ENCODE data around the gene NETO1.

The NETO1 gene

DNA sequence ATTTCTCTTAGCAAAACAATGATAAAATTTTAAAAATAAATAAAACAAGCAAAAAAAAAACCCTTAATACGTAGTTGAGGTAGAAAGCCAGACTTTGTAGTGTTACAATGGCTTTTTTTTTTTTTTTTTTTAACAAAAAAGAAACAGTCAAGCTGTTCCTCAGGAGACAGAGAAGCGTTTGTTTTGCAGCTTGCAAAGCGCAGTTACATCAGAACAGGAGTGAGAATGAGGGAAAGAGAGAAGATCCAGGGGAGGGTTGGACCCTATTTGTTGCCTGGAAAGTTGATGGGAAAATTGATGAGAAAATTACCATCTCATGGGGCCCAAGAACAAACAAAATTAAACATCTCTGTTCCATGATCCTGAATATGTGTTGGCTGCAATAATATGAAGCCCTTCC, 146.5 kb downstream of the NETO1 start:
- DNase-seq = no peak

DNA sequence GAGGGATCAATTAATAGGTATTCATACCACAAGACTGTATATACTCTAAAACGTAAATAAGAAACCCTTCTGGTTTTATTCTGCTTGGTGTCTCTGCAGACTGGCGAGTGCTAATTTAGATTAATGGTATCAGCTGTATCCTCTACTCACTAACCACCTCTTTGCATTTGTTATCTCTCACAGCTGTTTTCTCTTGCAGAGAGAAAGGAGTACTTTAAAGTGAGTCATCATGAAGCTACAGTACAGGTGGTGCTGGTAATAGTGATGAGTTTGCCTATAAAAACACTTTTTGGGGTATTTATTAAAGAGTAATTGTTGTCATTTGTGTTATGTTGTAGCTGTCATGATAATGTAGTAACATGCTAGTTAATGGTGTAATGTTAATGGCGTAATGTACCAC, 147.7 kb downstream of the NETO1 start:
- DNase-seq = no peak

DNA sequence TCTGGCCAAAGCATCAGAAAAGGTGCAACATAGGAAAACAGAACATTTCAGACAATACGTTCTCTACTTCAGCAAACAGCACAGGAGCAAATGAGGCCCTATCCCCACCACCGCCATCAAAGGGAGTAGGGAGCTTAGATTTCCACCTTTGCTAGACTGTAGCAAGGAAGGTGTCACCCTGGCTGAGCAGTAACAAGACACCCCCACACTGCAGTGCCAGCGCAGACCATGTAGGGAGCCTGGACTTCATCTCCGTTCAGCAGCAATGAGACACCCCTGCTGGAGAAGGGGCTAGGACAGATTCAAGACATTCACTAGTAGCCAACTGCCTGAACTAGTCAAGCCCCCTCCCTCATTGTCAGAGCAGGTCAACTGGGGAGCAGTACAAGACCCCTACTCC, 163.6 kb downstream of the NETO1 start:
- DNase-seq = no peak

DNA sequence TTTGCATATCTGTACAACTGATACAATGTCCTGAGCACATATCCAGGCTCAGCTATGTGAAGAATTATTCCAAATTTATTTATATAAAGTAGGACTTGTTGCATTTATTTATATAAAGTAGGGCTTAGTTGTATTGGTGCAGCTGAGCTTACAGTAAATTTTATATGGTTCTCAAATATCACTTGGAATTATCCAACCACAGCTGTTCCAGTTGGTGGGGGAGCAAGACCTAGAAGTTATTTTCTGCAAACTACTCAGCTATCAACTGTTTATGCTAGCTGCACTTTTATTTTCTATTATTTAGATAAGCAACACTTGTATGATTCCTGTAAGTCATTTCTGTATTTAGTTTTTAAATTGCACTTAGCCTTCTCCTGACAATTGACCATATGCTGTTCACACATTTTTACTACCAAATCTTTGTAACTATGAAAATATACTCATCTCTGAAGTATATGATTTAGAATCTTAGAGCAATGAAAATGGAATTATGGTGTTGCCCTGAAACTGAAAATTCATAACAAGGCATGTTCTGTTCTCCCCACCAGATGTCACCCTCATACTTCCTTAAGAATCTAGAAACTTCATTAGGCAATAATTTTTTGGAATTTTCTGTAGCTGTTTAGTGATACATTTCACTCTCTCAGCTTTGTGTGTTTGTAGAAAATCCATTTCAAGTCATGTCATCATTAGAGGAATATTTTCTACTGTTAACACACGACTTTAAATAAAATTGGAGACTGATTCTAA, 166.7 kb downstream of the NETO1 start:
- DNase-seq = peak in 1 of 2 donors; percentile 34

DNA sequence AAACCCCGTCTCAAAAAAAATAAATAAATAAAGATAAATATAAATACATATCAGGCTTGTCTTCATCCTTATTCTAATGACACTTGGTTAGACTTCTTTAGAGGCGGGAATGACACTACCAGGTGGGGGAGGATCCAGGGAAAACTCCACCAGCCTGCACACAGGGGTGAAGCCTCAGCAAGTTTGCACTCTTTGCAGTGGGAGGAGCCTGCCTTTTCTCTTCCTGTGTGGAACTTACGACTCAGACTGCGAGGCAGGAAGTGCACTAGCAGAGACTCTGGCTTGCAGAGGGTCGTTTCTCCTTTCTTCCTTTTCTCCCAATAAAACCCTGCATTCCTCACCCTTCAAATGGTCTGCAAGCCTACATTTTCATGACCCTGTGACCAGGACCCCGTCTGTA, 170.1 kb downstream of the NETO1 start:
- DNase-seq = no peak

DNA sequence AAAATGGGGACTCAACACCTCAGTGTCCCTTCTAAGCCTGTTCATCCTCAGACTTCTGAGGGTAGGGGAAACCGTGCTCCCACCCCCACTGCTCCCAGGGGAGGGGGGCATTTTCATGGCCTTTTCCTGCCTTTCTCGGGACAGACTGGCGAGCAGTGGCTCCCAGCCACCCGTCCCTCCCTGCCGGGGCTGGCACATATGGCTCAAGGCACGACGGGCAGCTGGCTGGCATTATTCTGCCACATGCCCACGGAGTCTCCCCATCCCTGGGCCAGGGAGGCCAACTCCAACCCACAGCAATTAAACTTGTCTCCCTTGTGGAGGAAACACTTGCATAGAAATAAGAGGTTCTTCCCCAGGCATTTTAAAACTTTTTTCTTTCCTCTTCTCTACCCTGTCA, 175.2 kb downstream of the NETO1 start:
- DNase-seq = no peak
